ENCODE results near the gene DEPP1.
A peak's percentile ranks its signal among the peaks of the same experiment; 100 is the strongest.

- TF ChIP-seq POLR2A (IDR thresholded peaks at IDR 0.05) (no peak), CTCF (IDR thresholded peaks at IDR 0.05) (peak; percentile 88 to 96 (median 94)), POLR2AphosphoS5 (IDR thresholded peaks at IDR 0.05) (peak; percentile 61)
Observed at GRCh38 chr10:44932517-44933450, 45.8 kb downstream of the DEPP1 start.

All from prostate gland (tissue), 2 donors.